GM12878 (cell line): ENCODE results near the gene CACFD1. TPM values are rescaled to one million over a fixed set of nuclear protein-coding genes. Genes with fewer than 3 reads are reported as not detected.

Experiments
- CHD2 ChIP-seq: IDR thresholded peaks from 2 replicates; pipeline ENCODE4 v1.6.1; 2011; ENCODE audit warnings: low read depth, low read length, improper control_type of control experiment, borderline replicate concordance
- DPF2 ChIP-seq: fragments of 450-650 bp; IDR thresholded peaks from 2 replicates; pipeline ENCODE4 v1.6.1; 2017; ENCODE audit warnings: mild to moderate bottlenecking
- HCFC1 ChIP-seq: fragments of 150-350 bp; IDR thresholded peaks from 2 replicates; pipeline ENCODE4 v1.6.1; 2014; ENCODE audit warnings: low read length
- KDM1A ChIP-seq: fragments of 200-600 bp; sonication (generic); IDR thresholded peaks from 2 replicates; pipeline ENCODE4 v1.6.1; 2016; ENCODE audit warnings: borderline replicate concordance
- NFYB ChIP-seq: IDR thresholded peaks from 2 replicates; pipeline ENCODE4 v1.6.1; 2011; ENCODE audit warnings: low read depth, mild to moderate bottlenecking, low read length, improper control_type of control experiment, moderate library complexity; ENCODE audit not compliant: insufficient read depth
- NR2F1 ChIP-seq: fragments of 450-650 bp; conservative IDR thresholded peaks from 2 replicates; pipeline ENCODE4 v1.6.1; 2017; ENCODE audit warnings: mild to moderate bottlenecking
- POLR2A ChIP-seq: IDR thresholded peaks from 2 replicates; pipeline ENCODE4 v1.6.1; 2011; ENCODE audit warnings: low read depth, mild to moderate bottlenecking, low read length
- SIX5 ChIP-seq: IDR thresholded peaks from 2 replicates; pipeline ENCODE4 v1.6.1; 2011; ENCODE audit warnings: mild to moderate bottlenecking, low read depth, low read length, moderate library complexity; ENCODE audit not compliant: severe bottlenecking
- SMAD5 ChIP-seq: IDR thresholded peaks from 2 replicates; pipeline ENCODE4 v1.6.1; 2016; ENCODE audit warnings: antibody characterized with exemption, low read depth
- STAT1 ChIP-seq: fragments of 450-650 bp; conservative IDR thresholded peaks from 2 replicates; pipeline ENCODE4 v1.6.1; 2014; ENCODE audit warnings: antibody characterized with exemption, mild to moderate bottlenecking
- polyA plus RNA-seq, 11 experiments: library from polyadenylated mRNA; depleted of rRNA in 4 of 11; unstranded in 6 of 11; stranded (reverse) in 5 of 11; fragments of >200 nt; fragmentation: Nextera tagmentation in 4 of 11; fragmentation: Illumina TruSeq in 1 of 11; extraction: Ambion mirVana in 4 of 11; extraction: Trizol in 1 of 11; gene quantifications; 1 replicate in 1 of 11; 2 replicates in 10 of 11; pipeline versions ENCODE4 v1.2.1 to v1.2.3, GENCODE V29; 2011 to 2016; ENCODE audit warnings: inconsistent platforms in 2 of 11, missing spikeins in 2 of 11, low read depth in 1 of 11
- total RNA-seq, 4 experiments: library from RNA; depleted of rRNA in 3 of 4; stranded (reverse); fragments of >200 nt in 3 of 4; fragmentation: Illumina TruSeq in 1 of 4; extraction: Trizol in 1 of 4; gene quantifications; 2 replicates each; pipeline versions ENCODE4 v1.2.1 to v1.2.3, GENCODE V29; 2013 to 2021
- TF ChIP-seq, protein P1 (sequence below): fragments of 450-650 bp; conservative IDR thresholded peaks from 2 replicates; pipeline ENCODE4 v1.6.1; 2017; ENCODE audit warnings: mild to moderate bottlenecking, moderate library complexity
- TF ChIP-seq, protein P2 (sequence below): fragments of 450-650 bp; formaldehyde crosslinking; IDR thresholded peaks from 2 replicates; pipeline ENCODE4 v1.4.0; 2020; ENCODE audit warnings: mild to moderate bottlenecking, moderate library complexity
- TF ChIP-seq, protein P3 (sequence below): fragments of 450-650 bp; IDR thresholded peaks from 2 replicates; pipeline ENCODE4 v1.6.1; 2017; ENCODE audit warnings: mild to moderate bottlenecking, moderate library complexity

The CACFD1 gene
- total and polyA plus RNA-seq, 10 of the 15 experiments (the other 5 are each of a cell fraction or from before 2014, with no cell fraction given): 0.09 to 5.8 (median 1.4) TPM; not detected in 1

DNA sequence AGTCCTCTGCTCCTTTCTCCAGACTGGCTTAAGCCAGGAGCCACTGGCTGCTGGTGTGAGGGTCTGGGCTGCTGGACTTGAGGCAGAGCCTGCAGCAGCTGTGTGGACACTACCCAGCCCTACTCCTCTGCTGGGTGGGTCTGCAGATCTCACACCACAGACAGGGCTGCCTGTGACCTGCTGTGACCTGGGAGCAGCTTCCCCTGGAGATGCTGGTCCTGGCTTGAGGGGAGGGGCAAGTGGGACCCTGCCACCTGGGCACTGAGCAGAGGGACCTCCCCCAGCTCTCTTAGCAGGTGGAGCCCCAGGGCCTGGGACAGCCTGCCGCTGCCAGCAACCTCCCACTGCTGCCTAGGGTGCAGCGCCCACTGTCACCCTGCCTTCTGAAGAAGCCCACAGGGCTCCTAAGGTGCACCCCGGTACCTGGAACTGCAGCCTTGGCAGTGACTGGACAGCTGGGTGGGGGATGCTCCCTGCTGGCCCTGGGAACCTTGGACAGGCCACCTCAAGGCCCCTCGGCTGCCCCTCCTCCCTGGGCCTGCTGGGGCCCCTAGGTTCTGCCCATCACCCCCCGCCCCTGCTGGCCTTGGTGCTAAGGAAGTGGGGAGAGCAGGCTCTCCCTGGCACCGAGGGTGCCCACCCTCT is 9.1 kb downstream of the CACFD1 start (continued):
- TF ChIP-seq POLR2A (peak; percentile 67; the same call in 1 of the 2 replicates), STAT1 (no peak), KDM1A (no peak), CHD2 (no peak), DPF2 (no peak), NR2F1 (no peak), SMAD5 (no peak), NFYB (no peak), SIX5 (no peak), HCFC1 (no peak)
- TF ChIP-seq, protein P1, sequence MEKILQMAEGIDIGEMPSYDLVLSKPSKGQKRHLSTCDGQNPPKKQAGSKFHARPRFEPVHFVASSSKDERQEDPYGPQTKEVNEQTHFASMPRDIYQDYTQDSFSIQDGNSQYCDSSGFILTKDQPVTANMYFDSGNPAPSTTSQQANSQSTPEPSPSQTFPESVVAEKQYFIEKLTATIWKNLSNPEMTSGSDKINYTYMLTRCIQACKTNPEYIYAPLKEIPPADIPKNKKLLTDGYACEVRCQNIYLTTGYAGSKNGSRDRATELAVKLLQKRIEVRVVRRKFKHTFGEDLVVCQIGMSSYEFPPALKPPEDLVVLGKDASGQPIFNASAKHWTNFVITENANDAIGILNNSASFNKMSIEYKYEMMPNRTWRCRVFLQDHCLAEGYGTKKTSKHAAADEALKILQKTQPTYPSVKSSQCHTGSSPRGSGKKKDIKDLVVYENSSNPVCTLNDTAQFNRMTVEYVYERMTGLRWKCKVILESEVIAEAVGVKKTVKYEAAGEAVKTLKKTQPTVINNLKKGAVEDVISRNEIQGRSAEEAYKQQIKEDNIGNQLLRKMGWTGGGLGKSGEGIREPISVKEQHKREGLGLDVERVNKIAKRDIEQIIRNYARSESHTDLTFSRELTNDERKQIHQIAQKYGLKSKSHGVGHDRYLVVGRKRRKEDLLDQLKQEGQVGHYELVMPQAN: no peak
- TF ChIP-seq, protein P2, sequence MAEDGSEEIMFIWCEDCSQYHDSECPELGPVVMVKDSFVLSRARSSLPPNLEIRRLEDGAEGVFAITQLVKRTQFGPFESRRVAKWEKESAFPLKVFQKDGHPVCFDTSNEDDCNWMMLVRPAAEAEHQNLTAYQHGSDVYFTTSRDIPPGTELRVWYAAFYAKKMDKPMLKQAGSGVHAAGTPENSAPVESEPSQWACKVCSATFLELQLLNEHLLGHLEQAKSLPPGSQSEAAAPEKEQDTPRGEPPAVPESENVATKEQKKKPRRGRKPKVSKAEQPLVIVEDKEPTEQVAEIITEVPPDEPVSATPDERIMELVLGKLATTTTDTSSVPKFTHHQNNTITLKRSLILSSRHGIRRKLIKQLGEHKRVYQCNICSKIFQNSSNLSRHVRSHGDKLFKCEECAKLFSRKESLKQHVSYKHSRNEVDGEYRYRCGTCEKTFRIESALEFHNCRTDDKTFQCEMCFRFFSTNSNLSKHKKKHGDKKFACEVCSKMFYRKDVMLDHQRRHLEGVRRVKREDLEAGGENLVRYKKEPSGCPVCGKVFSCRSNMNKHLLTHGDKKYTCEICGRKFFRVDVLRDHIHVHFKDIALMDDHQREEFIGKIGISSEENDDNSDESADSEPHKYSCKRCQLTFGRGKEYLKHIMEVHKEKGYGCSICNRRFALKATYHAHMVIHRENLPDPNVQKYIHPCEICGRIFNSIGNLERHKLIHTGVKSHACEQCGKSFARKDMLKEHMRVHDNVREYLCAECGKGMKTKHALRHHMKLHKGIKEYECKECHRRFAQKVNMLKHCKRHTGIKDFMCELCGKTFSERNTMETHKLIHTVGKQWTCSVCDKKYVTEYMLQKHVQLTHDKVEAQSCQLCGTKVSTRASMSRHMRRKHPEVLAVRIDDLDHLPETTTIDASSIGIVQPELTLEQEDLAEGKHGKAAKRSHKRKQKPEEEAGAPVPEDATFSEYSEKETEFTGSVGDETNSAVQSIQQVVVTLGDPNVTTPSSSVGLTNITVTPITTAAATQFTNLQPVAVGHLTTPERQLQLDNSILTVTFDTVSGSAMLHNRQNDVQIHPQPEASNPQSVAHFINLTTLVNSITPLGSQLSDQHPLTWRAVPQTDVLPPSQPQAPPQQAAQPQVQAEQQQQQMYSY (CRISPR knock-in tag): no peak
- TF ChIP-seq, protein P3, sequence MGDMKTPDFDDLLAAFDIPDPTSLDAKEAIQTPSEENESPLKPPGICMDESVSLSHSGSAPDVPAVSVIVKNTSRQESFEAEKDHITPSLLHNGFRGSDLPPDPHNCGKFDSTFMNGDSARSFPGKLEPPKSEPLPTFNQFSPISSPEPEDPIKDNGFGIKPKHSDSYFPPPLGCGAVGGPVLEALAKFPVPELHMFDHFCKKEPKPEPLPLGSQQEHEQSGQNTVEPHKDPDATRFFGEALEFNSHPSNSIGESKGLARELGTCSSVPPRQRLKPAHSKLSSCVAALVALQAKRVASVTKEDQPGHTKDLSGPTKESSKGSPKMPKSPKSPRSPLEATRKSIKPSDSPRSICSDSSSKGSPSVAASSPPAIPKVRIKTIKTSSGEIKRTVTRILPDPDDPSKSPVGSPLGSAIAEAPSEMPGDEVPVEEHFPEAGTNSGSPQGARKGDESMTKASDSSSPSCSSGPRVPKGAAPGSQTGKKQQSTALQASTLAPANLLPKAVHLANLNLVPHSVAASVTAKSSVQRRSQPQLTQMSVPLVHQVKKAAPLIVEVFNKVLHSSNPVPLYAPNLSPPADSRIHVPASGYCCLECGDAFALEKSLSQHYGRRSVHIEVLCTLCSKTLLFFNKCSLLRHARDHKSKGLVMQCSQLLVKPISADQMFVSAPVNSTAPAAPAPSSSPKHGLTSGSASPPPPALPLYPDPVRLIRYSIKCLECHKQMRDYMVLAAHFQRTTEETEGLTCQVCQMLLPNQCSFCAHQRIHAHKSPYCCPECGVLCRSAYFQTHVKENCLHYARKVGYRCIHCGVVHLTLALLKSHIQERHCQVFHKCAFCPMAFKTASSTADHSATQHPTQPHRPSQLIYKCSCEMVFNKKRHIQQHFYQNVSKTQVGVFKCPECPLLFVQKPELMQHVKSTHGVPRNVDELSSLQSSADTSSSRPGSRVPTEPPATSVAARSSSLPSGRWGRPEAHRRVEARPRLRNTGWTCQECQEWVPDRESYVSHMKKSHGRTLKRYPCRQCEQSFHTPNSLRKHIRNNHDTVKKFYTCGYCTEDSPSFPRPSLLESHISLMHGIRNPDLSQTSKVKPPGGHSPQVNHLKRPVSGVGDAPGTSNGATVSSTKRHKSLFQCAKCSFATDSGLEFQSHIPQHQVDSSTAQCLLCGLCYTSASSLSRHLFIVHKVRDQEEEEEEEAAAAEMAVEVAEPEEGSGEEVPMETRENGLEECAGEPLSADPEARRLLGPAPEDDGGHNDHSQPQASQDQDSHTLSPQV: no peak
